Neural cell (in vitro differentiated cells): ENCODE measurements around the gene KCNH5. TPM values are rescaled to one million over a fixed set of nuclear protein-coding genes. Genes with fewer than 3 reads are reported as not detected.

Experiments
- H2AFZ ChIP-seq: fragments of 200-600, 300-800 bp; sonication (generic), shearing (Covaris generic); 2 replicates; pipeline ENCODE4 v1.6.0; 2014; ENCODE audit warnings: low read depth, mild to moderate bottlenecking, antibody characterized with exemption, low read length, moderate library complexity
- H3F3A ChIP-seq: fragments of 200-600 bp; shearing (Covaris generic); 2 replicates; pipeline ENCODE4 v1.6.1; 2016; ENCODE audit warnings: mild to moderate bottlenecking, moderate library complexity, mixed read lengths, antibody characterized with exemption, low read length; ENCODE audit not compliant: insufficient read depth, poor library complexity, severe bottlenecking
- H3K27ac ChIP-seq: fragments of 200-600, 300-800 bp; sonication (generic), shearing (Covaris generic); 2 replicates; pipeline ENCODE4 v1.5.1; 2014; ENCODE audit warnings: mild to moderate bottlenecking, low read length, moderate library complexity
- H3K27me3 ChIP-seq: fragments of 300-800, 200-600 bp; sonication (generic), shearing (Covaris generic); 2 replicates; pipeline ENCODE4 v1.6.0; 2014; ENCODE audit warnings: mild to moderate bottlenecking, low read depth, low read length, moderate library complexity; ENCODE audit not compliant: insufficient read depth
- H3K36me3 ChIP-seq: fragments of 300-800, 200-600 bp; sonication (generic), shearing (Covaris generic); 2 replicates; pipeline ENCODE4 v1.5.1; 2014; ENCODE audit warnings: mild to moderate bottlenecking, antibody characterized with exemption, low read length, moderate library complexity; ENCODE audit not compliant: insufficient read depth
- H3K4me2 ChIP-seq: fragments of 300-800, 200-600 bp; sonication (generic), shearing (Covaris generic); 2 replicates; pipeline ENCODE4 v1.6.0; 2014; ENCODE audit warnings: mild to moderate bottlenecking, low read length
- H3K4me3 ChIP-seq: fragments of 300-800, 200-600 bp; sonication (generic), shearing (Covaris generic); 2 replicates; pipeline ENCODE4 v1.5.1; 2014; ENCODE audit warnings: mild to moderate bottlenecking, low read length, moderate library complexity
- H3K79me2 ChIP-seq: fragments of 200-600 bp; shearing (Covaris generic); replicated peaks from 2 replicates; pipeline ENCODE4 v1.6.0; 2014; ENCODE audit warnings: mild to moderate bottlenecking, low read length, moderate library complexity; ENCODE audit not compliant: insufficient read depth
- H3K9ac ChIP-seq: fragments of 300-800, 200-600 bp; sonication (generic), shearing (Covaris generic); 2 replicates; pipeline ENCODE4 v1.6.1; 2016; ENCODE audit warnings: mild to moderate bottlenecking, low read length, mixed read lengths
- H3K9me2 ChIP-seq: fragments of 200-600 bp; shearing (Covaris generic); 2 replicates; pipeline ENCODE4 v1.6.1; 2016; ENCODE audit warnings: mild to moderate bottlenecking, low read length, mixed read lengths; ENCODE audit not compliant: insufficient read depth
- H3K9me3 ChIP-seq: fragments of 200-600, 300-800 bp; sonication (generic), shearing (Covaris generic); 2 replicates; pipeline ENCODE4 v1.6.1; 2016; ENCODE audit warnings: mild to moderate bottlenecking, mixed run types, low read length, moderate library complexity, mixed read lengths
- H4K20me1 ChIP-seq: fragments of 200-600 bp; shearing (Covaris generic); 2 replicates; pipeline ENCODE4 v1.6.1; 2016; ENCODE audit warnings: mild to moderate bottlenecking, mixed run types; ENCODE audit not compliant: insufficient read depth
- EP300 ChIP-seq: fragments of 450-650 bp; conservative IDR thresholded peaks from 2 replicates; pipeline ENCODE4 v1.6.1; 2014; ENCODE audit warnings: antibody characterized with exemption, mild to moderate bottlenecking, moderate library complexity; ENCODE audit not compliant: poor library complexity, severe bottlenecking
- EZH2 ChIP-seq: fragments of 200-600, 300-800 bp; shearing (Covaris generic), sonication (generic); IDR thresholded peaks from 2 replicates; pipeline ENCODE4 v1.6.1; 2014; ENCODE audit warnings: antibody characterized with exemption, low read length, borderline replicate concordance, mild to moderate bottlenecking; ENCODE audit not compliant: insufficient read depth, poor library complexity, severe bottlenecking
- MXI1 ChIP-seq: fragments of 450-650 bp; conservative IDR thresholded peaks from 2 replicates; pipeline ENCODE4 v1.6.1; 2014; ENCODE audit warnings: antibody characterized with exemption, mild to moderate bottlenecking; ENCODE audit not compliant: poor library complexity, severe bottlenecking
- POLR2AphosphoS5 ChIP-seq: IDR thresholded peaks from 2 replicates; pipeline ENCODE4 v1.6.1; 2012
- RAD21 ChIP-seq: fragments of 450-650 bp; conservative IDR thresholded peaks from 2 replicates; pipeline ENCODE4 v1.6.1; 2014; ENCODE audit warnings: antibody characterized with exemption, mild to moderate bottlenecking, moderate library complexity
- SMC3 ChIP-seq: fragments of 450-650 bp; conservative IDR thresholded peaks from 2 replicates; pipeline ENCODE4 v1.6.1; 2014; ENCODE audit warnings: antibody characterized with exemption, mild to moderate bottlenecking, moderate library complexity; ENCODE audit not compliant: poor library complexity
- TAF1 ChIP-seq: IDR thresholded peaks from 2 replicates; pipeline ENCODE4 v1.6.1; 2012; ENCODE audit warnings: low read depth
- polyA plus RNA-seq: library from polyadenylated mRNA; depleted of rRNA; stranded (reverse); fragments of >200 nt; gene quantifications from 2 replicates; pipeline ENCODE4 v1.2.3, GENCODE V29; 2014
- TF ChIP-seq, protein P1 (sequence below): fragments of 450-650 bp; IDR thresholded peaks from 2 replicates; pipeline ENCODE4 v1.5.1; 2014; ENCODE audit warnings: antibody characterized with exemption, mild to moderate bottlenecking, moderate library complexity; ENCODE audit not compliant: poor library complexity, severe bottlenecking
- TF ChIP-seq, protein P2 (sequence below): IDR thresholded peaks from 2 replicates; pipeline ENCODE4 v1.6.1; 2012; ENCODE audit warnings: borderline replicate concordance

KCNH5 gene
- polyA plus RNA-seq, 1 donor from 2014 or later, result 0.95 TPM

DNA sequence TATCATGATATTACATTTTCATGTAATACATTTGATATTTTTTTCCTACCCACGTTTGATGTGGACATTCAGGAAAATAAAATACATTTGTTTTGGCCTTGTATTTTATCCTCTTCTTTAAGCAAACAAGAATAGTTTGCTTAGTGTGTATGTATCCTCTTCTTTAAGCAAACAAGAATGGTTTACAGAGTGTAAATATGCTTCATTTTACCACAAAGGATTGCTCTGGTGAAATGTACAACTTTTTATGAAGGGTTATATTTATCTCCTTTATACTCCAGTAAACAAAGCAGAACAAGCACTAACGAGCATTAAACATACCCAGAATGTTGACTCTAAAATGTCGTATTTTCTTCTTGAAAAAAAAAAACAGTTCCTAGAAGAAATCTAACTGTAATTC is 244.7 kb downstream of the KCNH5 start (continued):
- TF ChIP-seq, protein P1, sequence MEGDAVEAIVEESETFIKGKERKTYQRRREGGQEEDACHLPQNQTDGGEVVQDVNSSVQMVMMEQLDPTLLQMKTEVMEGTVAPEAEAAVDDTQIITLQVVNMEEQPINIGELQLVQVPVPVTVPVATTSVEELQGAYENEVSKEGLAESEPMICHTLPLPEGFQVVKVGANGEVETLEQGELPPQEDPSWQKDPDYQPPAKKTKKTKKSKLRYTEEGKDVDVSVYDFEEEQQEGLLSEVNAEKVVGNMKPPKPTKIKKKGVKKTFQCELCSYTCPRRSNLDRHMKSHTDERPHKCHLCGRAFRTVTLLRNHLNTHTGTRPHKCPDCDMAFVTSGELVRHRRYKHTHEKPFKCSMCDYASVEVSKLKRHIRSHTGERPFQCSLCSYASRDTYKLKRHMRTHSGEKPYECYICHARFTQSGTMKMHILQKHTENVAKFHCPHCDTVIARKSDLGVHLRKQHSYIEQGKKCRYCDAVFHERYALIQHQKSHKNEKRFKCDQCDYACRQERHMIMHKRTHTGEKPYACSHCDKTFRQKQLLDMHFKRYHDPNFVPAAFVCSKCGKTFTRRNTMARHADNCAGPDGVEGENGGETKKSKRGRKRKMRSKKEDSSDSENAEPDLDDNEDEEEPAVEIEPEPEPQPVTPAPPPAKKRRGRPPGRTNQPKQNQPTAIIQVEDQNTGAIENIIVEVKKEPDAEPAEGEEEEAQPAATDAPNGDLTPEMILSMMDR, result no peak

DNA sequence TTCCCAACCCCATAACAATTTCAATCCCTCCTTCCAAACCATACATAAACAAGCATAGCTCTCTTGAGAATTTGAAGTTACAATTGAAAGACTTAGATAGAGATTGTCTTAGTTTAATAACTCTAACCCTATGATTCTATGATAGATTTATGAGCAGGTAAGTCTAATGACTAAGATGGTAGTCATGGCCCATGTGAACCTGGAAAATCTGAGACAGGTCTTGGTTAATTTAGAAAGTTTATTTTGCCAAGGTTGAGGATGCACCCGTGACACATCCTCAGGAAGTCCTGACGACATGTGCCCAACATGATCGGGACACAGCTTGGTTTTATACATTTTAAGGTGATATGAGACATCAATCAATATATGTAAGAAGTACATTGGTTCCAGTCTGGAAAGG is 248.8 kb downstream of the KCNH5 start:
- no peaks in the 10 kb centered on the region for H4K20me1 ChIP-seq
- H3K36me3 ChIP-seq, result no peaks in the 10 kb centered on the region
- no peaks in the 10 kb centered on the region for H3F3A ChIP-seq
- no peaks in the 10 kb centered on the region for H3K79me2 ChIP-seq
- TF ChIP-seq, protein P2, sequence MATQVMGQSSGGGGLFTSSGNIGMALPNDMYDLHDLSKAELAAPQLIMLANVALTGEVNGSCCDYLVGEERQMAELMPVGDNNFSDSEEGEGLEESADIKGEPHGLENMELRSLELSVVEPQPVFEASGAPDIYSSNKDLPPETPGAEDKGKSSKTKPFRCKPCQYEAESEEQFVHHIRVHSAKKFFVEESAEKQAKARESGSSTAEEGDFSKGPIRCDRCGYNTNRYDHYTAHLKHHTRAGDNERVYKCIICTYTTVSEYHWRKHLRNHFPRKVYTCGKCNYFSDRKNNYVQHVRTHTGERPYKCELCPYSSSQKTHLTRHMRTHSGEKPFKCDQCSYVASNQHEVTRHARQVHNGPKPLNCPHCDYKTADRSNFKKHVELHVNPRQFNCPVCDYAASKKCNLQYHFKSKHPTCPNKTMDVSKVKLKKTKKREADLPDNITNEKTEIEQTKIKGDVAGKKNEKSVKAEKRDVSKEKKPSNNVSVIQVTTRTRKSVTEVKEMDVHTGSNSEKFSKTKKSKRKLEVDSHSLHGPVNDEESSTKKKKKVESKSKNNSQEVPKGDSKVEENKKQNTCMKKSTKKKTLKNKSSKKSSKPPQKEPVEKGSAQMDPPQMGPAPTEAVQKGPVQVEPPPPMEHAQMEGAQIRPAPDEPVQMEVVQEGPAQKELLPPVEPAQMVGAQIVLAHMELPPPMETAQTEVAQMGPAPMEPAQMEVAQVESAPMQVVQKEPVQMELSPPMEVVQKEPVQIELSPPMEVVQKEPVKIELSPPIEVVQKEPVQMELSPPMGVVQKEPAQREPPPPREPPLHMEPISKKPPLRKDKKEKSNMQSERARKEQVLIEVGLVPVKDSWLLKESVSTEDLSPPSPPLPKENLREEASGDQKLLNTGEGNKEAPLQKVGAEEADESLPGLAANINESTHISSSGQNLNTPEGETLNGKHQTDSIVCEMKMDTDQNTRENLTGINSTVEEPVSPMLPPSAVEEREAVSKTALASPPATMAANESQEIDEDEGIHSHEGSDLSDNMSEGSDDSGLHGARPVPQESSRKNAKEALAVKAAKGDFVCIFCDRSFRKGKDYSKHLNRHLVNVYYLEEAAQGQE, result no peak
- TF ChIP-seq SMC3 (no peak), EP300 (no peak), POLR2AphosphoS5 (no peak), MXI1 (no peak), RAD21 (no peak), EZH2 (no peak), TAF1 (no peak)
- TF ChIP-seq, protein P1, result no peak
- H3K9ac ChIP-seq, result no peak overlapping the region
- H3K27me3 ChIP-seq, result no peaks in the 10 kb centered on the region
- no peak overlapping the region for H2AFZ ChIP-seq
- H3K9me3 ChIP-seq, result no peaks in the 10 kb centered on the region
- H3K27ac ChIP-seq, result no peak overlapping the region
- no peak overlapping the region for H3K4me3 ChIP-seq
- H3K4me2 ChIP-seq, result no peak overlapping the region
- H3K9me2 ChIP-seq, result no peaks in the 10 kb centered on the region

DNA sequence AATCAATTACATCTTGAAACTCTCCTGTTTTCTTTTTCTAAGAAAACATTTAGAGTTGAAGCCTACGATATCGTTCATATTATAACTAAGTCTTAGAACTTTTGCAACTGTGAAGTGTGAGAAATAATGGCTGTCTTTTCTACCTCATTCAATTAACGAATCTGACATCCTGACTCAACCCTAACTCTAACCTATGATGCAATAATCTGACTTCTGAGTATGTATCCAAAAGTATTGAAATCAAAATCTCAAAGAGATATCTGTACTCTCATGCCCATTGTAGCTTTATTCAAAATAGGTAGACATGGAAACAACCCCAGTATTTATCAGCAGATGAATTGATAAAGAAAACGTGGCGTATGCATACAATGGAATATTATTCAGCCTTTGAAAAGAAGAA is 252.7 kb downstream of the KCNH5 start:
- Histone ChIP-seq H3F3A (no peaks in the 10 kb centered on the region), H3K9me2 (no peaks in the 10 kb centered on the region), H3K4me3 (no peak overlapping the region), H2AFZ (no peak overlapping the region), H3K27ac (no peak overlapping the region), H3K27me3 (no peaks in the 10 kb centered on the region), H3K79me2 (no peaks in the 10 kb centered on the region), H4K20me1 (no peaks in the 10 kb centered on the region), H3K36me3 (no peaks in the 10 kb centered on the region), H3K4me2 (no peak overlapping the region), H3K9ac (no peak overlapping the region), H3K9me3 (no peaks in the 10 kb centered on the region)
- TF ChIP-seq RAD21 (no peak), SMC3 (no peak), MXI1 (no peak), TAF1 (no peak), EZH2 (no peak), EP300 (no peak), POLR2AphosphoS5 (no peak)
- TF ChIP-seq, protein P2, result no peak
- TF ChIP-seq, protein P1, result no peak
